MM.1S (cell line): Measurements from ENCODE around the gene ADAP1.

ENCODE experiments used
- CTCF ChIP-seq: fragments of 300-600 bp; sonication (generic); IDR thresholded peaks from 2 replicates; pipeline ENCODE4 v1.5.1; 2016; ENCODE audit warnings: antibody characterized with exemption, low read length, mixed read lengths
- EZH2phosphoT487 ChIP-seq: fragments of 300-600 bp; sonication (generic); IDR thresholded peaks from 2 replicates; pipeline ENCODE4 v1.6.1; 2018; ENCODE audit warnings: antibody characterized with exemption, low read length

GRCh38 chr7:962401-963081 lies 8.1 kb upstream of the ADAP1 start:
- TF ChIP-seq CTCF (no peak), EZH2phosphoT487 (no peak)
